Measurements from ENCODE around the gene EWSR1. TPM values are rescaled to one million over a fixed set of nuclear protein-coding genes. Genes with fewer than 3 reads are reported as not detected.

The EWSR1 gene
- total RNA-seq, 2 donors from 2014 or later: 257 to 320 TPM

DNA sequence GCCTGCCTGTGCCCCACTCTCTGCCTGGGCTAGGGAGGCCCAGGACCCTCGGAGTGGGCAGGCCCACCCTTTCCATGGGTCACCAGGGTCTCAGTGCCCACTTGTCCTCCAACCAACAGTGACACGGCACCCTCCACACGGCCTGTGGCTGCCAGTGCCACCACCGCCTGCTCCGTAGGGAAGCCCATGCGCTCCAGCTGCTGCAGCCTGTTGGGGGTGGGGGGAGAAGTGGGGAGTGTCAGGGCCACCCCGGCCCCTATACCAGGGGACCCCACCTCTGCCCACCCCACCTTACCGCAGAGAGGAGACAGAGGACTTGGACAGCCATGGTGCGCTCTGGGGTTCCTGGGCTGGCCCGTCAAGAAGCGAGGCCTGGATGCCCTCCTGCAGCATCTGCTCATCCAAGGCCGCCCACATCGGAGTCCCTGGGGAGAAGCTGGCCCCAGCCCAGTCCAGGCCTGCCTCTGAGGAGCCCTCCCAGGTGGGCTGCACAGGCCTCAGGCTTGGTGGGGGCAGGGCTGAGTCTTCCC is 8.0 kb upstream of the EWSR1 start:
- no peak overlapping the region for H3K27ac Mint-ChIP-seq
- no peaks in the 10 kb centered on the region for H3K36me3 Mint-ChIP-seq
- peak in 1 of 2 donors; percentile 53 for DNase-seq (ENCODE audit: low spot score in 2 of 2)
- no peaks in the 10 kb centered on the region for H3K9me3 Mint-ChIP-seq
- no peak for ATAC-seq

DNA sequence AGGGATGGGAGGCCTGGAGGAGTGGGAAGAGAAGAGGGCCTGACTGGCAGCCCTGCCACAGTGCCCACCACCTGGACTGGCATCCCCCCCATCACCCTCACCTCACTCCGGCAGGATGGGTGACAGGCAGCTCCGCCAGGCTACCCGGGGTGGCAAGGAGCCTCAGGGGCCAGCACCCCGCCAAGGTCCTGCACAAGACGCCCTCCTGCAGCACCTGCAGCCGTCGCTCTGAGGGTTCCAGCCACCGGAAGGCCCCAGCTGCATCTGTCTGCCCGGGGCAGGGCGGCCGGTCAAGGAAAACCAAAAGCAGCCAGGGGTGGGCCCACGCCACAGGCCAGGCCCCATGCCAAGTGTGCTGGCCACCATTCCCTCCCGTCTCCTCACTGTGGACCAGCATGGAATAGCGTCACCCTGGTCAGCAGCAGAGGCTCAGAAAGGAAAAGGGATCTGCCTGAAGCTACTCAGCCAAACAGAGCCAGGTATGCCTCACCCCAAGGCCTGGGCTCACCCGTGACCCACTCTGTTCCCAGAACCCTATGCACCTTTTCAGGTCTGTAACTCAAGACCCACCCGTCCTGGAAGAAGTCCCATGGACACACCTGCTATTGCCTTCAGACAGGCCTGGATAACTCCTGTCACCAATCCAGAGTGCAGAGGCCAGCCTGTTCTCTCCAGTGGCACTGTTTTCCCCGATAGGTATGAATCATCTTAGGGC is 7.3 kb upstream of the EWSR1 start:
- H3K27ac Mint-ChIP-seq: no peak overlapping the region
- H3K9me3 Mint-ChIP-seq: no peaks in the 10 kb centered on the region
- H3K36me3 Mint-ChIP-seq: no peaks in the 10 kb centered on the region
- DNase-seq (ENCODE audit: low spot score in 2 of 2) (peak in 1 of 2 donors; percentile 52), ATAC-seq (no peak)

DNA sequence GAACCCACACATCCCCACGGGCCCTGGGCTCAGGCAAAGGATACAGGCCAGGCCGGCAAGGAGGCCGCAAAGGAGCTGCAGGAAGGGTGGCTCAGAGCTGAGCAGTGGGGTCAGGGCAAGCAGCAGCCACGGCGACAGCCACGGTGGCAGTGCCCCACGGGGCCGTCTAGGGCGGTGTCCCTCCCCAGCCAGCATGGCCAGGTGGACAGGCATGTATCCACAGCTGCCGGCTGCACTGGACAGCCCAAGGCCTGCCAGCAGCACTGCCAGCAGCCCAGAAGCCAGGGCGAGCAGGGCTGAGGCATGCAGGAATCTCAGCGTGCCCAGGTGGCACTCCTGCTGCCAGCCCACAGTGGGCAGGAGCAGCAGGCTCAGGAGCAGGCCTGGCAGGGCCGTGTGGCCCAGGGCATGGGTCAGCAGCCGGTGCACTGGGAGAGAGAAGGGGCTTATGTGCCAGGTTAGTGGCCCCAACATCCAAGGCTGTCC is 4.2 kb upstream of the EWSR1 start:
- H3K36me3 Mint-ChIP-seq: peaks cover 22 to 24% of the 10 kb centered on the region in 2 donors
- DNase-seq (ENCODE audit: low spot score in 2 of 2) (peak in 1 of 2 donors; percentile 50), ATAC-seq (no peak)
- H3K27ac Mint-ChIP-seq: peak overlapping the region in 1 of 2 donors; percentile 22
- no peaks in the 10 kb centered on the region for H3K9me3 Mint-ChIP-seq

GRCh38 chr22:29265305-29265704 is 2.8 kb upstream of the EWSR1 start:
- Mint-ChIP-seq H3K9me3 (no peaks in the 10 kb centered on the region), H3K27ac (no peak overlapping the region), H3K36me3 (peaks cover 32 to 39% of the 10 kb centered on the region in 2 donors)
- no peak for ATAC-seq
- DNase-seq (ENCODE audit: low spot score in 2 of 2): no peak

GRCh38 chr22:29265929-29266328 is 2.1 kb upstream of the EWSR1 start:
- H3K36me3 Mint-ChIP-seq: peaks cover 38 to 45% of the 10 kb centered on the region in 2 donors
- no peak for DNase-seq (ENCODE audit: low spot score in 2 of 2)
- H3K27ac Mint-ChIP-seq: peak overlapping the region in 1 of 2 donors; percentile 97
- no peaks in the 10 kb centered on the region for H3K9me3 Mint-ChIP-seq
- ATAC-seq: no peak

DNA sequence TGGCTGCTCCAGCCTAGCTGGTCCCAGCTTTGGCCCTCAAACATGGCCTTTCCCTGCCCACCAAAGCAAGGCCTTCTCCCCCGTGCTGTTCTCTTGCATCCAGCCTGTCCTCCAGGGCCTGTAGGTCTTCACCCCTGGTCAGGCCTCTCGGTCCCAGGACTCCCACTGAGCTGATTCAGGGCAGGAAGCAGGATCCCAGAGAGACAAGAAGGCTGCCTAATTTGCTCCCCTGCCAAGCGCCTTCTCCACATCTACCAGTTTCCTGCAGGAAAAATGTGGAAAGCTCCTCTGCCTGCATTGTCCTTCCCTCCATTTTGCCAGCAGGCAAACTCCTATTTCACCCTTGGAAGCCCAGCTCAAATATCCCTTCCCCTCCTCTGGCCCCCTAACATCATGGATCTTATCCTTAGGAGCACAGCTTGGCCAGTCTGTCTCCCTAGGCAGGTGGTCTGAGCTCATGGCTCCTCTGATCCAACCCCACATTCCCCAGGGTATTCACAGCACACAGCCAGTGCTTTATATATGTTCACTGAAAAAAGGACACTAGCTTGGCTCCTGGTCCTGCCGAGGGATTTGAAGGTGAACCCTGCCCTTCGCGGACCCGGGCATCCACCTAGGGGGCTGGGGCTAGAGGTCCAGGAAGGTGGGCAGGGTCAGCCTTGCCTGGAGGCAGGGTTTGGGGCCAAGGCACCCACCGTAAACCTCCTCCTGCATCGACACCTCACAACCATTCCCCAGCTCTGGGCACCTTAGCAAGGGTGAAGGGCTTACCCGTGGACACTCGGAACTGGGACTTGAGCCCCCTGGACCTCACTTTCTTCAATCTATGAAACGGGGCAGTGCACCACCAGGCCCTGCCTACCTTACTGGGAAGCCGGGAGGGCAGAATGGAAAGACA is 1.3 kb upstream of the EWSR1 start:
- Mint-ChIP-seq H3K36me3 (peaks cover 42 to 53% of the 10 kb centered on the region in 2 donors), H3K9me3 (no peaks in the 10 kb centered on the region), H3K27ac (peak overlapping the region; percentile 97 to 99)
- no peak for ATAC-seq
- no peak for DNase-seq (ENCODE audit: low spot score in 2 of 2)

- DNase-seq (ENCODE audit: low spot score in 2 of 2): no peak
- no peaks in the 10 kb centered on the region for H3K9me3 Mint-ChIP-seq
- no peak for ATAC-seq
- H3K36me3 Mint-ChIP-seq: peaks cover 48 to 59% of the 10 kb centered on the region in 2 donors
- peak overlapping the region; percentile 97 to 99 for H3K27ac Mint-ChIP-seq
These were observed 608 bp upstream of the EWSR1 start for GRCh38 chr22:29267462-29267857.

DNA sequence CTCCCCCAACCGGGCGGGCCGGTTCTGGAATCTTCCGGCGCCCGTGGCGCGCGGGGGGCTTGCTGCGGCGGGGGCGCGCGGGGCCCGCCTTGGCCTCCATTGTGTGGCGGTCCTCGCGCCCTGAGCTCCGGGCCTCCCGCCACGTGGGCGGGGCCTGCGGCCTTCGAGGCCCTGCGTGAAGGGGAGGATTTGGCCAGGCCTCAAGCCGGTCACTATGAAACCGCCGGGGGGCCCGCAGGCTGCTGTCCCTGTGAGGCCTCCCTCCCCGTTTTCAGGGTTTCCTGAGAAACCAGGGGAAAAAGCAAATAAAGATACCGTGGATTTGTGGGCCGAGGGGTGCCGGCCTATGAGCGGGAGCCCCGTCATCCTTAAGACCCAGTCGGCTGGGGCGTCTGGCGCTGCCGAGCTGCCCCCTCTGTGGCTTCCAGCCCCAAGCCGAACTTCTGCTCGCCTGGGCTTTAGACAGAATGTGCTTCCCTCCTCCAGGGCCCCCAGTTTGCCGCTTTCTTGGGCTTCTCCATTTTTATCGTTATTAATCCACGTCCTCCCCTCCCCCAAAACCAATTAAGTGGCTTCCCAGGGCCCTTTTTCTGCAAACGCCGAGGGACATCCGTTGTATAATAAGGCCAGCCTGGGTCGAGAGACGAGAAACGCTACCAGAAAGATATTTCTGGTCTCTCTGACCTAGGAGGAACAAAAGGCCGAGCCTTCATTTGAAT is 602 bp downstream of the EWSR1 start:
- Mint-ChIP-seq H3K9me3 (no peaks in the 10 kb centered on the region), H3K27ac (peak overlapping the region; percentile 99), H3K36me3 (peaks cover 55 to 71% of the 10 kb centered on the region in 2 donors)
- DNase-seq (ENCODE audit: low spot score in 2 of 2): peak in 1 of 2 donors; percentile 46
- ATAC-seq: peak; percentile 16 to 39

DNA sequence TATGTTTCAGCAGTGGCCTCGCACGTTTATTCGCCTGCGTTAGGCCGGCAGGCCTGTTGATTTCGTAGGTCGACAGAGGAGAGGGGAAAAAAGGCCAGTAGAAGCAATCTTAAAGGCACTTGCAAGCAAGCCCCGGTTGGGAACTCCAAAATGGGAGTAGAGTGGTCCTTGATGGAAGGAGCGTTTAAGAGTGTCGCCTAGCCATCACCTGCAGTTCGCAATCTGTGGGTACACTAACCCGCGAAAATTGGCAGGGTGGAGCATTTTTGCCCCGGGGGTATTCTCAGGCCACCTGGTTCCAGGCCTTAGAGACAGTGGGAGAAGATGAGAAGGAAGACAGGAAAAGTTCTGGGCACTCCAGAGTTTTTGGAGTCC is 1.1 kb downstream of the EWSR1 start:
- DNase-seq (ENCODE audit: low spot score in 2 of 2) (no peak), ATAC-seq (no peak)
- Mint-ChIP-seq H3K27ac (peak overlapping the region; percentile 99), H3K9me3 (no peaks in the 10 kb centered on the region), H3K36me3 (peaks cover 56 to 77% of the 10 kb centered on the region in 2 donors)

- DNase-seq (ENCODE audit: low spot score in 2 of 2) (no peak), ATAC-seq (no peak)
- peak overlapping the region; percentile 99 for H3K27ac Mint-ChIP-seq
- H3K9me3 Mint-ChIP-seq: no peaks in the 10 kb centered on the region
- peaks cover 56 to 83% of the 10 kb centered on the region in 2 donors for H3K36me3 Mint-ChIP-seq
These were observed 1.8 kb downstream of the EWSR1 start for GRCh38 chr22:29269731-29270474.

DNA sequence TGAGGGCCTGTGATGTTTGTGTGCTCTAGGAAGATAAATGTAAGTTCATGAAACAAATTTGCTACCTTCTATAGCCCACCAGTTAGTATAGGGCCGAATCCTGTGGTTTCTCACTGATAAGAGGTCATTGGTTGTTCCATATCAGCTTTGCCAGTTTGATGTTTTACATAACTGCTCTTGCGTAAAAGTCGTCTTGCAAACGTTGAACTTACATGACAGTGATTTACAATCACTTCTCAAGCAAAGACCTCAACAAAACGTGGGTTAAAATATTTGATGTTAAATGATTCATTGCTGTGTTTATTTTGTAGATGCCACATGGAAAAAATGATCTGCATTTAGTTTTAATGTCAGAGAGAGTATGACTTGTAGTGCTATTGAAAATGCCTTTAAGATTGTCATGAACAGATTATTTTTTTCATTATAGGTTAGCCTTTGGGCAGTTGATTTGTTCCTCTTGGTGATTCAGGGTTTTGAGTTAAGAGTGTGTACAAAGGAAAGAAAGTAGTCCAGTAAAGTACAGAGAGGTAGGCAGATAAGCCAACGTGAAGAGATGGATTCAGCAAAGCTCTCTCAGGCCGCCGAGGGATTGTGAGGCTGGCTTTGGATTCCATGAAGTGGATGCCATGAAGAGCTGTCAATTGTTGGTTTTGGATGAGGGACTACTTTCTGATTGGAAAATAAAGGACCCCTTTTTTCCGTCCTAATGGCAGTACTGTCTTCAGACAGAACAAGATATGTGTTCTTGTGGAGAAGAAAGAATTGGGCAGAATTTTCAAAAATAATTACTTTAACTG is 2.6 kb downstream of the EWSR1 start:
- peak overlapping the region; percentile 99 for H3K27ac Mint-ChIP-seq
- H3K9me3 Mint-ChIP-seq: no peaks in the 10 kb centered on the region
- peaks cover 56 to 91% of the 10 kb centered on the region in 2 donors for H3K36me3 Mint-ChIP-seq
- no peak for DNase-seq (ENCODE audit: low spot score in 2 of 2)
- no peak for ATAC-seq

- ATAC-seq (no peak), DNase-seq (ENCODE audit: low spot score in 2 of 2) (no peak)
- Mint-ChIP-seq H3K27ac (no peak overlapping the region), H3K36me3 (peaks cover 51 to 94% of the 10 kb centered on the region in 2 donors), H3K9me3 (no peaks in the 10 kb centered on the region)
These were observed 4.6 kb downstream of the EWSR1 start for GRCh38 chr22:29272624-29273023.

DNA sequence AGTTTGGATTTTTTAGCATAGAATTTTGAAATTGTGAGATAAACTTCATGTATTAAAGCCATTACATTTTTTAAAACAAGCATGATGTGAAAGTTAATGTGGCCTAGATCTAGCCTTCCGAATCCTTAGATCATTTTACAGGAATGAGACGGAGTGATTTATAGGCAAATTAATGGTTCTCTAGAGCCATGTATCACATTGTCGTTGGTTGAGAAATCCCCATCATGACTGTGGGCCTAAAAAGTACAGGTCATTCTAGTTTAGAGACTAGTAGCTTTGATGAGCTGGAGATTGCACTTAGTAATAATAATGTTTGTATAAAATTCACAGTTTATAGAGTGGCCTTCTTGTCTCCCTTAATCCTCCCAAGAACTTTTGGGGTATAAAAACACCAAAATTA is 7.1 kb downstream of the EWSR1 start:
- H3K36me3 Mint-ChIP-seq: peaks cover 49 to 90% of the 10 kb centered on the region in 2 donors
- ATAC-seq (no peak), DNase-seq (ENCODE audit: low spot score in 2 of 2) (no peak)
- H3K27ac Mint-ChIP-seq: peak overlapping the region in 1 of 2 donors; percentile 39
- no peaks in the 10 kb centered on the region for H3K9me3 Mint-ChIP-seq

GRCh38 chr22:29275819-29276565 is 7.9 kb downstream of the EWSR1 start:
- DNase-seq (ENCODE audit: low spot score in 2 of 2) (no peak), ATAC-seq (no peak)
- Mint-ChIP-seq H3K36me3 (peaks cover 44 to 88% of the 10 kb centered on the region in 2 donors), H3K9me3 (no peaks in the 10 kb centered on the region), H3K27ac (peak overlapping the region in 1 of 2 donors; percentile 79)

All from activated naive CD4-positive, alpha-beta T cell treated with anti-CD3 and anti-CD28 coated beads, Interleukin-2, amount 50 U/mL, for 72 hours (primary cell).